ENCODE data around the gene NEDD4L. TPM values are rescaled to one million over a fixed set of nuclear protein-coding genes. Genes with fewer than 3 reads are reported as not detected.

NEDD4L gene
- total and polyA plus RNA-seq, 4 donors: 10.2 to 20.3 (median 13.2) TPM

DNA sequence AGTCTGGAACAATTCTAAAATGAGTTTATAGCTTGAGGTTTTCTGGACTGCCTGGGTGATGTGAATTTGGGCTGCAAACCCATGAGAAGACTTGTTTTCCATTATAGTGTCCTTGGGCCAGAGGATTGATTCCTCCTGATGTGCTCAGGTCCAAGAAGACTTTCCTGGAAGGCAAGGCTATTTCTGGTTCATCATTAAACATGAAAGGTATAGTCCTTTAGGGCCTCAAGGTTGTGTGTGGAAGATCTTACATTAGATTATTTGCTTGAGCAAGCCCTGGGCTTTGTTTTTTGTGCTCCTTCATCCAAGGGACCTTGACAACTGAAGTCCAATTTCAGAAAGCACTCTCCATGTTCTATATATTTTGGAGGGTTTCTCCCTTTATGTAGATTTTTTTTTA is 26.8 kb upstream of the NEDD4L start:
- Histone ChIP-seq H3K4me1 (ENCODE audit: control insufficient read depth in 4 of 4, insufficient read depth in 4 of 4, low read length in 3 of 4) (peaks cover 0 to 15% (median 5%) of the 10 kb centered on the region in 4 donors), H3K36me3 (ENCODE audit: control insufficient read depth in 4 of 4, insufficient read depth in 3 of 4, low read depth in 1 of 4, low read length in 3 of 4) (no peaks in the 10 kb centered on the region), H3K27ac (ENCODE audit: low read depth in 1 of 2, low read length in 2 of 2) (no peak overlapping the region), H3K9me3 (ENCODE audit: control insufficient read depth in 4 of 4, low read length in 3 of 4) (no peaks in the 10 kb centered on the region), H3K9ac (ENCODE audit: low read depth in 1 of 2, low read length in 2 of 2) (no peak overlapping the region), H3K27me3 (ENCODE audit: control insufficient read depth in 4 of 4, insufficient read depth in 4 of 4, low read length in 3 of 4) (no peaks in the 10 kb centered on the region), H3K4me3 (ENCODE audit: low read depth in 1 of 3, low read length in 3 of 3) (no peak overlapping the region)
- TF ChIP-seq HNF4A (conservative IDR thresholded peaks at IDR 0.05) (no peak), RAD21 (IDR thresholded peaks at IDR 0.05) (no peak), FOXA2 (IDR thresholded peaks at IDR 0.05) (no peak), GABPA (IDR thresholded peaks at IDR 0.05 in 1 of 2, conservative IDR thresholded peaks at IDR 0.05 in 1 of 2) (no peak), EGR1 (IDR thresholded peaks at IDR 0.05; ENCODE audit: low read depth in 2 of 2) (no peak), RXRA (IDR thresholded peaks at IDR 0.05) (no peak), FOXA1 (IDR thresholded peaks at IDR 0.05) (no peak), YY1 (IDR thresholded peaks at IDR 0.05) (no peak)
- TF ChIP-seq, protein P1, sequence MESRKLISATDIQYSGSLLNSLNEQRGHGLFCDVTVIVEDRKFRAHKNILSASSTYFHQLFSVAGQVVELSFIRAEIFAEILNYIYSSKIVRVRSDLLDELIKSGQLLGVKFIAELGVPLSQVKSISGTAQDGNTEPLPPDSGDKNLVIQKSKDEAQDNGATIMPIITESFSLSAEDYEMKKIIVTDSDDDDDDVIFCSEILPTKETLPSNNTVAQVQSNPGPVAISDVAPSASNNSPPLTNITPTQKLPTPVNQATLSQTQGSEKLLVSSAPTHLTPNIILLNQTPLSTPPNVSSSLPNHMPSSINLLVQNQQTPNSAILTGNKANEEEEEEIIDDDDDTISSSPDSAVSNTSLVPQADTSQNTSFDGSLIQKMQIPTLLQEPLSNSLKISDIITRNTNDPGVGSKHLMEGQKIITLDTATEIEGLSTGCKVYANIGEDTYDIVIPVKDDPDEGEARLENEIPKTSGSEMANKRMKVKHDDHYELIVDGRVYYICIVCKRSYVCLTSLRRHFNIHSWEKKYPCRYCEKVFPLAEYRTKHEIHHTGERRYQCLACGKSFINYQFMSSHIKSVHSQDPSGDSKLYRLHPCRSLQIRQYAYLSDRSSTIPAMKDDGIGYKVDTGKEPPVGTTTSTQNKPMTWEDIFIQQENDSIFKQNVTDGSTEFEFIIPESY (IDR thresholded peaks at IDR 0.05): no peak
- TF ChIP-seq, protein P2, sequence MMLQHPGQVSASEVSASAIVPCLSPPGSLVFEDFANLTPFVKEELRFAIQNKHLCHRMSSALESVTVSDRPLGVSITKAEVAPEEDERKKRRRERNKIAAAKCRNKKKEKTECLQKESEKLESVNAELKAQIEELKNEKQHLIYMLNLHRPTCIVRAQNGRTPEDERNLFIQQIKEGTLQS (IDR thresholded peaks at IDR 0.05): no peak
- TF ChIP-seq, protein P3, sequence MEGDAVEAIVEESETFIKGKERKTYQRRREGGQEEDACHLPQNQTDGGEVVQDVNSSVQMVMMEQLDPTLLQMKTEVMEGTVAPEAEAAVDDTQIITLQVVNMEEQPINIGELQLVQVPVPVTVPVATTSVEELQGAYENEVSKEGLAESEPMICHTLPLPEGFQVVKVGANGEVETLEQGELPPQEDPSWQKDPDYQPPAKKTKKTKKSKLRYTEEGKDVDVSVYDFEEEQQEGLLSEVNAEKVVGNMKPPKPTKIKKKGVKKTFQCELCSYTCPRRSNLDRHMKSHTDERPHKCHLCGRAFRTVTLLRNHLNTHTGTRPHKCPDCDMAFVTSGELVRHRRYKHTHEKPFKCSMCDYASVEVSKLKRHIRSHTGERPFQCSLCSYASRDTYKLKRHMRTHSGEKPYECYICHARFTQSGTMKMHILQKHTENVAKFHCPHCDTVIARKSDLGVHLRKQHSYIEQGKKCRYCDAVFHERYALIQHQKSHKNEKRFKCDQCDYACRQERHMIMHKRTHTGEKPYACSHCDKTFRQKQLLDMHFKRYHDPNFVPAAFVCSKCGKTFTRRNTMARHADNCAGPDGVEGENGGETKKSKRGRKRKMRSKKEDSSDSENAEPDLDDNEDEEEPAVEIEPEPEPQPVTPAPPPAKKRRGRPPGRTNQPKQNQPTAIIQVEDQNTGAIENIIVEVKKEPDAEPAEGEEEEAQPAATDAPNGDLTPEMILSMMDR (IDR thresholded peaks at IDR 0.05; ENCODE audit: low read depth, low read length, missing input control): no peak
- TF ChIP-seq, protein P4, sequence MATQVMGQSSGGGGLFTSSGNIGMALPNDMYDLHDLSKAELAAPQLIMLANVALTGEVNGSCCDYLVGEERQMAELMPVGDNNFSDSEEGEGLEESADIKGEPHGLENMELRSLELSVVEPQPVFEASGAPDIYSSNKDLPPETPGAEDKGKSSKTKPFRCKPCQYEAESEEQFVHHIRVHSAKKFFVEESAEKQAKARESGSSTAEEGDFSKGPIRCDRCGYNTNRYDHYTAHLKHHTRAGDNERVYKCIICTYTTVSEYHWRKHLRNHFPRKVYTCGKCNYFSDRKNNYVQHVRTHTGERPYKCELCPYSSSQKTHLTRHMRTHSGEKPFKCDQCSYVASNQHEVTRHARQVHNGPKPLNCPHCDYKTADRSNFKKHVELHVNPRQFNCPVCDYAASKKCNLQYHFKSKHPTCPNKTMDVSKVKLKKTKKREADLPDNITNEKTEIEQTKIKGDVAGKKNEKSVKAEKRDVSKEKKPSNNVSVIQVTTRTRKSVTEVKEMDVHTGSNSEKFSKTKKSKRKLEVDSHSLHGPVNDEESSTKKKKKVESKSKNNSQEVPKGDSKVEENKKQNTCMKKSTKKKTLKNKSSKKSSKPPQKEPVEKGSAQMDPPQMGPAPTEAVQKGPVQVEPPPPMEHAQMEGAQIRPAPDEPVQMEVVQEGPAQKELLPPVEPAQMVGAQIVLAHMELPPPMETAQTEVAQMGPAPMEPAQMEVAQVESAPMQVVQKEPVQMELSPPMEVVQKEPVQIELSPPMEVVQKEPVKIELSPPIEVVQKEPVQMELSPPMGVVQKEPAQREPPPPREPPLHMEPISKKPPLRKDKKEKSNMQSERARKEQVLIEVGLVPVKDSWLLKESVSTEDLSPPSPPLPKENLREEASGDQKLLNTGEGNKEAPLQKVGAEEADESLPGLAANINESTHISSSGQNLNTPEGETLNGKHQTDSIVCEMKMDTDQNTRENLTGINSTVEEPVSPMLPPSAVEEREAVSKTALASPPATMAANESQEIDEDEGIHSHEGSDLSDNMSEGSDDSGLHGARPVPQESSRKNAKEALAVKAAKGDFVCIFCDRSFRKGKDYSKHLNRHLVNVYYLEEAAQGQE (IDR thresholded peaks at IDR 0.05): no peak
- DNase-seq (ENCODE audit: low spot score): no peak

DNA sequence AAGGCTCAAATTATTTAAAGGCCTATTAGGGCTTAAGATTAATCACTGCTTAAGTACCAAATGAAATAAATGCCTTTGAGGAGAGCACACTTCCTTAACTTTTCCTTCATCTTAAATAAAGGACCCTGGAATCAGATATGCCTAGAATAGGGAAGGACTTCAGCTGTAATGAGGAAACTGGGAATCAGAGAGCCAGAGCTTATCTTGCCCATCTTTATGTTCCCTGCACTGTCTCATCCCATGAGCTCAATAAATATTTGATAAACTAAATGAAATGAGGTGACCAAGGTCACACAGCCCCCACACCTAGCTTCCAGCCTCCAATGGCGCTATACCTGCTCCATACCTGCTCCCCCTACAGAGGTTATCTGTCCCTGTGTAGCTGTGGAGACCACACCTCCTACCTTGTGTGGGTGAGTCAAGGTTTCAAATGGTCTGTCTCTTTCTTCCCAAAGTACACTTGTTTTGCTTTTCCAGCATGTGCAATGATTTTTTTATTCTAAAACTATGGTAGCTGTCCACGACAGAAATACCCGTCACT is 23.4 kb upstream of the NEDD4L start:
- Histone ChIP-seq H3K9me3 (ENCODE audit: control insufficient read depth in 4 of 4, low read length in 3 of 4) (no peaks in the 10 kb centered on the region), H3K4me3 (ENCODE audit: low read depth in 1 of 3, low read length in 3 of 3) (no peak overlapping the region), H3K27me3 (ENCODE audit: control insufficient read depth in 4 of 4, insufficient read depth in 4 of 4, low read length in 3 of 4) (no peaks in the 10 kb centered on the region), H3K4me1 (ENCODE audit: control insufficient read depth in 4 of 4, insufficient read depth in 4 of 4, low read length in 3 of 4) (no peaks in the 10 kb centered on the region), H3K27ac (ENCODE audit: low read depth in 1 of 2, low read length in 2 of 2) (no peak overlapping the region), H3K9ac (ENCODE audit: low read depth in 1 of 2, low read length in 2 of 2) (no peak overlapping the region), H3K36me3 (ENCODE audit: control insufficient read depth in 4 of 4, insufficient read depth in 3 of 4, low read depth in 1 of 4, low read length in 3 of 4) (no peaks in the 10 kb centered on the region)
- WGBS: 89% methylated on average over 3 of the region's 3 CpGs
- no peak for DNase-seq (ENCODE audit: low spot score)
- TF ChIP-seq TAF1 (conservative IDR thresholded peaks at IDR 0.05) (no peak), RXRA (IDR thresholded peaks at IDR 0.05) (no peak), FOXA1 (IDR thresholded peaks at IDR 0.05) (no peak), RAD21 (IDR thresholded peaks at IDR 0.05) (no peak), JUND (IDR thresholded peaks at IDR 0.05) (no peak), YY1 (IDR thresholded peaks at IDR 0.05) (no peak), HNF4A (conservative IDR thresholded peaks at IDR 0.05) (no peak)
- TF ChIP-seq, protein P1 (IDR thresholded peaks at IDR 0.05): no peak
- TF ChIP-seq, protein P2 (IDR thresholded peaks at IDR 0.05): no peak
- TF ChIP-seq, protein P4 (IDR thresholded peaks at IDR 0.05): no peak

All from liver (tissue), 9 donors.